Measurements from ENCODE around the gene COL9A3.

DNA sequence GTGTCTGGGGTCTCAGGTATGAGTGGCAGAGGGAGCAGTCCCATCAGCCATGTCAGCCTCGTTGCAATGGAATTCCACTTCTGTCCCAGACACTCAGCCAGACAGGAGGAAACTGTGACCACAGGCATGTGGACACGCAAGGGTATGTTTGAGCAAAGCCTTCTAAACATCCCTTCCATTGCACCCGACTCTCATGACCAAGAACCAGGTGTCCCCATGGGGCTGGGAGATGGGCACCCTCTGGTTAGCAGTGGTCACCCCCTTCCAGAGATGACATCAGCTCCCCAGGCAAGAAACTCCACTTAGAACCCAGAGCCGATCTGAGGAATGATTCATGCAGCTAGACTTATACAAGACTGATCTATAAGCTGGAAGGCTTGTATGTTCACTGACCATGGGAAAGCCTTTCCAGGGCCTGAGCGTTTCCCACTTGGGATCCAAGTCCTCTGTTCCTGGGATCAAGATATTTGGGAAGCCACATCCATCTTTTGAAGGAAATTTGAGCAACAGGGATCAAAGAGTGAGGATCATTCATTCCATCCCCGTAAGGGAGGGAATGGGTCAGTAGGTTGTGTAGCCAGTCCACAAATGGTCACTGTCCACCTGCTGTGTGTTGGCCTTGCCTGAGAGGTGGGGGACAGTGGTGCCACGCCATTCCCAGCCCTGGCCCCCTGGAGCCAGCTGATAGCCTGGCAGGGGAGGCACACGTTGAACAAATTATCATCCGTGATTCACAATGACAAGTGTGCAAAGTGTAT is 24.5 kb upstream of the COL9A3 start:
- TF ChIP-seq, protein P1, sequence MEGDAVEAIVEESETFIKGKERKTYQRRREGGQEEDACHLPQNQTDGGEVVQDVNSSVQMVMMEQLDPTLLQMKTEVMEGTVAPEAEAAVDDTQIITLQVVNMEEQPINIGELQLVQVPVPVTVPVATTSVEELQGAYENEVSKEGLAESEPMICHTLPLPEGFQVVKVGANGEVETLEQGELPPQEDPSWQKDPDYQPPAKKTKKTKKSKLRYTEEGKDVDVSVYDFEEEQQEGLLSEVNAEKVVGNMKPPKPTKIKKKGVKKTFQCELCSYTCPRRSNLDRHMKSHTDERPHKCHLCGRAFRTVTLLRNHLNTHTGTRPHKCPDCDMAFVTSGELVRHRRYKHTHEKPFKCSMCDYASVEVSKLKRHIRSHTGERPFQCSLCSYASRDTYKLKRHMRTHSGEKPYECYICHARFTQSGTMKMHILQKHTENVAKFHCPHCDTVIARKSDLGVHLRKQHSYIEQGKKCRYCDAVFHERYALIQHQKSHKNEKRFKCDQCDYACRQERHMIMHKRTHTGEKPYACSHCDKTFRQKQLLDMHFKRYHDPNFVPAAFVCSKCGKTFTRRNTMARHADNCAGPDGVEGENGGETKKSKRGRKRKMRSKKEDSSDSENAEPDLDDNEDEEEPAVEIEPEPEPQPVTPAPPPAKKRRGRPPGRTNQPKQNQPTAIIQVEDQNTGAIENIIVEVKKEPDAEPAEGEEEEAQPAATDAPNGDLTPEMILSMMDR (IDR thresholded peaks at IDR 0.05), result no peak
- no peak for TF ChIP-seq EZH2phosphoT487 (IDR thresholded peaks at IDR 0.05)

Measured in neural progenitor cell (in vitro differentiated cells).